GM06990 (cell line): Measurements from ENCODE around the gene RGS7.

Experiments used
- DNase-seq: peaks from one replicate; pipeline ENCODE4 v3.0.0-alpha.2; 2011; ENCODE audit not compliant: insufficient read length; ENCODE audit errors: extremely low read depth
- H3K27me3 ChIP-seq: replicated peaks from 2 replicates; pipeline ENCODE4 v1.6.0; 2011; ENCODE audit warnings: low read length; ENCODE audit not compliant: control insufficient read depth, insufficient read depth
- H3K36me3 ChIP-seq: 2 replicates; pipeline ENCODE4 v1.5.1; 2011; ENCODE audit warnings: low read length; ENCODE audit not compliant: control insufficient read depth, insufficient read depth
- H3K4me3 ChIP-seq: replicated peaks from 2 replicates; pipeline ENCODE4 v1.5.1; 2011; ENCODE audit warnings: low read depth, mild to moderate bottlenecking, control low read depth, low read length
- TF ChIP-seq, protein P1 (sequence below): IDR thresholded peaks from 2 replicates; pipeline ENCODE4 v1.5.1; 2011; ENCODE audit warnings: low read length, control low read depth, mild to moderate bottlenecking, inconsistent platforms; ENCODE audit not compliant: insufficient read depth, poor library complexity, severe bottlenecking

The RGS7 gene

DNA sequence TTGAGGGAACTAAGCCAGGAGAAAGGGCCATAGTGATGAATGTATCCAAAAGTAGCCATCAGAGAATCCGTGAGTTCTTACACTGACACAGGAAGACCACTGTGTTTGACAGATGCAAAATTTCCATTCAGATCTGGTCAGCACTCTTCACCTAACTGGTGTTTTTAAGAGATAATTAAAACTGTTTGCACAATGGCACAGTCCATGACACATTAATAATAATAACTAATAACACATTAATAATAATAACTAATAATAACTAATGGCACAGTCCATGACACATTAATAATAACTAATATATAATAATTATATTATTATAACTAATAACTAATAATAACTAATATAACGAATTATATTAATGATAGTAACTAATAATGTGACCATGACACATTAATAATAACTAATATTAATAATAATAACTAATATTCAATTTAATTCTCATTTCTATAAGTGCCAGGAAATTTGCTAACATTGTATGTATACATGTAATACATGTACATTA is 195.8 kb downstream of the RGS7 start:
- Histone ChIP-seq H3K4me3 (no peak overlapping the region), H3K27me3 (no peaks in the 10 kb centered on the region), H3K36me3 (no peaks in the 10 kb centered on the region)
- DNase-seq = no peak
- TF ChIP-seq, protein P1, sequence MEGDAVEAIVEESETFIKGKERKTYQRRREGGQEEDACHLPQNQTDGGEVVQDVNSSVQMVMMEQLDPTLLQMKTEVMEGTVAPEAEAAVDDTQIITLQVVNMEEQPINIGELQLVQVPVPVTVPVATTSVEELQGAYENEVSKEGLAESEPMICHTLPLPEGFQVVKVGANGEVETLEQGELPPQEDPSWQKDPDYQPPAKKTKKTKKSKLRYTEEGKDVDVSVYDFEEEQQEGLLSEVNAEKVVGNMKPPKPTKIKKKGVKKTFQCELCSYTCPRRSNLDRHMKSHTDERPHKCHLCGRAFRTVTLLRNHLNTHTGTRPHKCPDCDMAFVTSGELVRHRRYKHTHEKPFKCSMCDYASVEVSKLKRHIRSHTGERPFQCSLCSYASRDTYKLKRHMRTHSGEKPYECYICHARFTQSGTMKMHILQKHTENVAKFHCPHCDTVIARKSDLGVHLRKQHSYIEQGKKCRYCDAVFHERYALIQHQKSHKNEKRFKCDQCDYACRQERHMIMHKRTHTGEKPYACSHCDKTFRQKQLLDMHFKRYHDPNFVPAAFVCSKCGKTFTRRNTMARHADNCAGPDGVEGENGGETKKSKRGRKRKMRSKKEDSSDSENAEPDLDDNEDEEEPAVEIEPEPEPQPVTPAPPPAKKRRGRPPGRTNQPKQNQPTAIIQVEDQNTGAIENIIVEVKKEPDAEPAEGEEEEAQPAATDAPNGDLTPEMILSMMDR = no peak

DNA sequence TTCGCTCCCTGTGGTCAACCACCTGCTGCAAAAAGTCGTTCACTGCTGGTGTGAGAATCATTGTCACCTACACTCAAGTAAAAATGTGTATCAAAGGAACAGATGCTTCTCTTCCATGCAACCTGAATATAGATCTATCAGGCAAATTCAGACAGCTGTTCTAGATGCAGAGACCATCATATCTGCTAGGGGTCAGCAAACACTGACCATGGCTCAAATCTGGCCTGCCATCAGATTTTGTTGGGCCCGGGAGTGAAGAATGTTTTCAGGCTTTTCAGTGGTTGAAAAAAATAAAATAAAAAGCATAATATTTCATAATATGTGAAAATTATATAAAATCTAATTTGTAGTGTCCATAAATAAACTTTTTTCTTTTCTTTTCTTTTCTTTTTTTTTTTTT is 199.6 kb downstream of the RGS7 start:
- H3K36me3 ChIP-seq = no peaks in the 10 kb centered on the region
- no peaks in the 10 kb centered on the region; the same call in 1 of the 2 replicates for H3K27me3 ChIP-seq
- no peak overlapping the region for H3K4me3 ChIP-seq
- no peak for DNase-seq
- TF ChIP-seq, protein P1 = no peak

DNA sequence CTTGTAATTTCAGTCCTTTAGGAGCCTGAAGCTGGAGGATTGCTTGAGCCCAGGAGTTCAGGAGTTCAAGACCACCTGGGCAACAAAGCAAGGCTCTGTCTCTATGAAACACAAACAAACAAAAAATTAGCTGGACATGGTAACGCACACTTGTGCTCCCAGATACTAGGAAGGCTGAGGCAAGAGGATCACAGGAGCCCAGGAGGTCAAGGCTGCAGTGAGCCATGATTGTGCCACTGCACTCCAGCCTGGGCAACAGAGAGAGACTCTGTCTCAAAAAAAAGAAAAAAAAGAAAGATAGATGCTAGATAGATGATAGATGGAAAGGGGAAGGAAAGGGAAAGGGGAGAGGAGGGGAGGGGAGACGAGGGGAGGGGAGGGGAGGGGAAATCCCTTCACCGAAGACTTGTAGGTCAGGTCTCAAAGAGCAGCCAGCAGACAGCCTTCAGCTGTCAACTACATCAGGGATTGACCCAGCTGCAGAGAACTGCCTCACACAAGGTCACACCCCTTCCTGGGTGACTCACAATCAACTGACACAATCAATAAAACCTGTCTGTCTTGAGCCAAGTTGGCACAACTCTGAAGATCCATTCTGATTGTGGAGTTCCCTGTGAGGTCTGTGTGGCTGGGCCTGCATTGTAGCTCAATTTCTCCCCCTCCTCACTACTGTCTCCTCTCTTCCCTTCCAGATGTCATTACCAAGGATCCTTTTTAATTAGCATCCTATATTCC is 200.6 kb downstream of the RGS7 start:
- Histone ChIP-seq H3K27me3 (no peaks in the 10 kb centered on the region; the same call in 1 of the 2 replicates), H3K4me3 (no peak overlapping the region), H3K36me3 (no peaks in the 10 kb centered on the region)
- TF ChIP-seq, protein P1 = no peak
- no peak for DNase-seq

DNA sequence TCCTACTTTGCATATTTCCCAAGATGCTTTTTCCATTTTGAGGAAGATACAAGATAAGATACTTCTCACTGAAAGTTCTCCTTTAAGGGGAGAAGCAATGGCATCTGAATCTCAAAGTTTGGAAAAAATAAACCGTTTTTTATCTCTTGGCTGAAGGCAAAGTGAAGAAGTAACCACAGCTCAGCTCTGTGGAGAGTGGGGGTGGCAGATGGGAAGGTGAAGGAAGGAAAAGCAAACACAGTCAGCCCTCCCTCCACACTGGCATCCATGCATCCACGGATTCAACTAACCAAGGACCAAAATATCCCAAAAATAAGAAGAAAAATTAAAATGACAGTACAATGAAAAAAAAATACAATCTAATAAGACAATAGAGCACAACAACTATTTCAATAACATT is 211.1 kb downstream of the RGS7 start:
- Histone ChIP-seq H3K36me3 (no peaks in the 10 kb centered on the region), H3K27me3 (no peaks in the 10 kb centered on the region), H3K4me3 (no peak overlapping the region)
- TF ChIP-seq, protein P1 = no peak
- no peak for DNase-seq

DNA sequence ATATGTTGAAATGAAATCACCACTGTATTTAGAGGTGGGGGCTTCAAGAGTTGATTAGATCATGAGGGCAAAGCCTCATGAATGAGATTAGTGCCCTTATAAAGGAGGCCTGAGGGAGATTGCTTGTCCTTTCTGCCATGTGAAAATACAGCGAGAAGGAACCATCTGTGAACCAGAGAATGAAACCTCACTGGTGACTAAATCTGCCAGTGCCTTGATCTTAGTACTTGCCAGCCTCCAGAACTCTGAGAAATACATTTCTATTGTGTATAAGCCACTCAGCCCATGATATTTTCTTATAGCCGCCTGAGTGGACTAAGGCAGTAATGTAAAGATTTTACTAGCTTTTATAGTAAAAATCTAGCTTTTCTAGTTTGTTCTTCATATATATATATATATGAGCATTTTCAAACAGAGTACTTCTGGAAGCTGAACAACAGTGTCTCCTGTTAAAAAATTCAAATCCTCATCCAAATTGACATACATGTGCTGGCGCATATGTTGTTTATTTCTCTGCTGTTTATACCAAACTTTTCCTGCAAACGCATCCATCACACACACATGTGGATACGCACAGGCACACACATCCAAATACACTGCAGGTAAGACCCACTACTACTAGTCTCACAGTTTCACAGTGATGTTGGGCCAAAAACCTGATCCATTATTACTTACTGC is 213.1 kb downstream of the RGS7 start:
- Histone ChIP-seq H3K4me3 (no peak overlapping the region), H3K36me3 (no peaks in the 10 kb centered on the region), H3K27me3 (no peaks in the 10 kb centered on the region)
- DNase-seq = no peak
- TF ChIP-seq, protein P1 = no peak
